Suprapubic skin (tissue), 4 donors: ENCODE results near the gene APOL3. TPM values are rescaled to one million over a fixed set of nuclear protein-coding genes. Genes with fewer than 3 reads are reported as not detected.
"Not testable (repeated sequence)": the region's sequence is repeated elsewhere in the genome, so short reads cannot be mapped to it uniquely, and the experiment has no call there.

ENCODE experiments used
- DNase-seq, 2 donors: peaks; one replicate each; pipeline ENCODE4 v3.0.0-alpha.2; 2019; ENCODE audit warnings: low spot score in 2 of 2
- H3K27ac ChIP-seq: fragments of 200-600 bp; sonication (generic); one replicate; pipeline ENCODE4 v1.5.1; 2019
- H3K27me3 ChIP-seq: fragments of 200-600 bp; sonication (generic); one replicate; pipeline ENCODE4 v1.5.1; 2019
- H3K36me3 ChIP-seq: fragments of 200-600 bp; sonication (generic); one replicate; pipeline ENCODE4 v1.5.1; 2019
- H3K4me1 ChIP-seq: fragments of 200-600 bp; sonication (generic); one replicate; pipeline ENCODE4 v1.5.1; 2019
- H3K4me3 ChIP-seq: fragments of 200-600 bp; sonication (generic); one replicate; pipeline ENCODE4 v1.5.1; 2019; ENCODE audit warnings: mild to moderate bottlenecking
- H3K9me3 ChIP-seq: fragments of 200-600 bp; sonication (generic); one replicate; pipeline ENCODE4 v1.5.1; 2019
- EP300 ChIP-seq: sonication (generic); formaldehyde crosslinking; IDR thresholded peaks from one replicate; pipeline ENCODE4 v1.6.1; 2017; ENCODE audit warnings: antibody characterized with exemption
- POLR2A ChIP-seq, 2 donors: fragments of 450-650 bp; IDR thresholded peaks; one replicate each; pipeline ENCODE4 v1.6.1; 2017; ENCODE audit warnings: antibody characterized with exemption in 2 of 2, mild to moderate bottlenecking in 2 of 2, moderate library complexity in 2 of 2
- POLR2AphosphoS5 ChIP-seq, 3 donors: sonication (generic); formaldehyde crosslinking; IDR thresholded peaks; one replicate each; pipeline ENCODE4 v1.6.1; 2017; ENCODE audit warnings: antibody characterized with exemption in 3 of 3
- WGBS: methylation state at CpG from one replicate; pipeline ENCODE4 v1.1.5; 2018; 5-methylcytosine and 5-hydroxymethylcytosine counted together
- total RNA-seq, 4 donors: library from RNA; depleted of rRNA; stranded (reverse); fragments of >200 nt; gene quantifications; one replicate each; pipeline ENCODE4 v1.1.0, GENCODE V29; 2016
- TF ChIP-seq, protein P1 (sequence below), 2 donors: fragments of 200-600 bp in 1 of 2; fragments of 450-650 bp in 1 of 2; sonication (generic) in 1 of 2; IDR thresholded peaks; one replicate each; pipeline ENCODE4 v1.5.1; 2016 to 2019; ENCODE audit warnings: antibody characterized with exemption in 2 of 2, mild to moderate bottlenecking in 1 of 2, moderate library complexity in 1 of 2

Gene APOL3
- total RNA-seq, 4 donors from 2014 or later = 29.7 to 46.7 (median 34.0) TPM

DNA sequence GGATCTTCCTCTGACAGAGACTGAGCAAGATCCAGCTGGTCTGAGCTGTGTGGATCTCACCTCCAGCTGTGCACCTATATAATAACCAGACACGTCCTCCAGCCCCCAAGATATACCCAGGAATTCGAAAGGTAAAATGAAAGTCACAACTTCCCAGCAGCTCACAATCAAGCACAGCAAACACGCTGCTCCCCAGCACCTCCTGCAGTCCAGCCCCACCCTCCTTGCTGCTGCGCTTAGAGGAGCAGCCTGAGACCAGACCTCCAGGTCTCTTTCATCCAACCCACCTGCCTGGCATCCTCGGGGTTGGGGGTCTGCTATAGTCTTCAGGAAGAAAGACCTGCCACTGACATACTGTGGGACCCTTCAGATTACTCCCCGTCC, 44.1 kb upstream of the APOL3 start:
- no peak for DNase-seq

DNA sequence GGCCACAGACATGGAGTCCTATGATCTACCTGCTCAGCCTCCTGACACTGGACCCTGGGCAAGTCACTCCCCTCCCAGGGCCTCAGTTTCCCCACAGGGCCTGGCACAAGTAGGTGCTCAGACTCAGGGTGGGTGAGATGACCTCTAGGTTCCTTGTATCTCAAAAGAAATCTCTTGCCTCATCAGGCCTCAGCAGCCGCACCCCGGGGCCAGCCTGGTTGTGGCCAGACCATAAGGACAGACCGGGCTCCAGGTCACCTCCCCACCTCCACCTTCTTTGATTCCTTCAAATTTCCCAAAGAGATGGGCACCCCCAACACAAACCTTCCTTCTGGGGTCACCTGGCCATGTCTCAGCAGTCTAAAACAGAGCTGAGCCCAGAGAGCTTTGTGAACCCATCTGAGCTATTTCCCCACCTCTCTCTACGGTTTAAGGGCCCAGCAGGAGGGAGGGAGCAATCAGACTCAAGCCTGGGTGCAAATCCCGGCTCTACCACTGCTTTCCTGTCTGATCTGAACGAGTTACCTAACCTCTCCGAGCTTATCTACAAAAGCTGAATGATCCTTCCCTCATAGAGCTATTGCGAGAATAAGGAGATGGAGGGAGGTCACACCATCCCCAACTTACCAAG, 43.6 kb upstream of the APOL3 start:
- no peaks in the 10 kb centered on the region for H3K9me3 ChIP-seq

More for the DNA sequence above, 44.1 kb upstream of the APOL3 start:
- Histone ChIP-seq H3K4me1 (peaks cover 22% of the 10 kb centered on the region), H3K4me3 (no peak overlapping the region), H3K27me3 (no peaks in the 10 kb centered on the region), H3K9me3 (no peaks in the 10 kb centered on the region), H3K27ac (no peak overlapping the region), H3K36me3 (no peaks in the 10 kb centered on the region)
- 72% methylated on average over 6 of the region's 6 CpGs for WGBS
- TF ChIP-seq, protein P1, sequence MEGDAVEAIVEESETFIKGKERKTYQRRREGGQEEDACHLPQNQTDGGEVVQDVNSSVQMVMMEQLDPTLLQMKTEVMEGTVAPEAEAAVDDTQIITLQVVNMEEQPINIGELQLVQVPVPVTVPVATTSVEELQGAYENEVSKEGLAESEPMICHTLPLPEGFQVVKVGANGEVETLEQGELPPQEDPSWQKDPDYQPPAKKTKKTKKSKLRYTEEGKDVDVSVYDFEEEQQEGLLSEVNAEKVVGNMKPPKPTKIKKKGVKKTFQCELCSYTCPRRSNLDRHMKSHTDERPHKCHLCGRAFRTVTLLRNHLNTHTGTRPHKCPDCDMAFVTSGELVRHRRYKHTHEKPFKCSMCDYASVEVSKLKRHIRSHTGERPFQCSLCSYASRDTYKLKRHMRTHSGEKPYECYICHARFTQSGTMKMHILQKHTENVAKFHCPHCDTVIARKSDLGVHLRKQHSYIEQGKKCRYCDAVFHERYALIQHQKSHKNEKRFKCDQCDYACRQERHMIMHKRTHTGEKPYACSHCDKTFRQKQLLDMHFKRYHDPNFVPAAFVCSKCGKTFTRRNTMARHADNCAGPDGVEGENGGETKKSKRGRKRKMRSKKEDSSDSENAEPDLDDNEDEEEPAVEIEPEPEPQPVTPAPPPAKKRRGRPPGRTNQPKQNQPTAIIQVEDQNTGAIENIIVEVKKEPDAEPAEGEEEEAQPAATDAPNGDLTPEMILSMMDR (IDR thresholded peaks at IDR 0.05) = no peak
- TF ChIP-seq EP300 = no peak

GRCh38 chr22:36203441-36203840, 42.9 kb upstream of the APOL3 start:
- peaks cover 22% of the 10 kb centered on the region for H3K4me1 ChIP-seq
- not testable (repeated sequence) for H3K27ac ChIP-seq, H3K36me3 ChIP-seq, H3K9me3 ChIP-seq, H3K27me3 ChIP-seq, H3K4me3 ChIP-seq
- peak in 1 of 2 donors; percentile 46 for DNase-seq
- WGBS = 71% methylated on average over 7 of the region's 7 CpGs

More for the DNA sequence above, 43.6 kb upstream of the APOL3 start:
- H3K36me3 ChIP-seq = no peaks in the 10 kb centered on the region
- H3K27ac ChIP-seq = no peak overlapping the region
- WGBS = 83% methylated on average over 8 of the region's 8 CpGs
- H3K4me3 ChIP-seq = no peak overlapping the region
- TF ChIP-seq POLR2AphosphoS5 (IDR thresholded peaks at IDR 0.05) (no peak), EP300 (no peak), POLR2A (IDR thresholded peaks at IDR 0.05) (no peak)
- TF ChIP-seq, protein P1 (IDR thresholded peaks at IDR 0.05) = no peak
- peaks cover 22% of the 10 kb centered on the region for H3K4me1 ChIP-seq
- DNase-seq = no peak
- no peaks in the 10 kb centered on the region for H3K27me3 ChIP-seq

DNA sequence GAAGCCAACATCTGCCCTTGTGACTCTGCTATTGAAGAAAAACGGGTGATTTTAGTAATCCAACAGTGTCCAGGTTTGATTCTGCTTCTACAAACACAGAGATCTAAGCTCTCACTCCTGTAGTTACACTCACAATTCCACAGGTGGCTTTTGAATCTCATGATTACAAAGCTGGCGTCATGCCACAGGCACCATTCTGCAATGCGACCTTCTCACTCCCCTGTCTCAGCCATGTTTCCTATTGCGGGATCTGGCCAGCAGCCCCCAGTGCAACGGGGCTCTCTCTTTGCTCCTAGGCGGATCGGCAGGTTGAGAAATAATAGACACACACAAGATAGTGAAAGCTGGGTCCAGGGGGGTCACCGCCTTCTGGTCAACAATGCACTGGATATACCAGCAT, 42.4 kb upstream of the APOL3 start:
- not testable (repeated sequence) for H3K27me3 ChIP-seq, H3K9me3 ChIP-seq, H3K27ac ChIP-seq, H3K36me3 ChIP-seq, DNase-seq, H3K4me3 ChIP-seq
- H3K4me1 ChIP-seq = peaks cover 24% of the 10 kb centered on the region
- 59% methylated on average over 8 of the region's 8 CpGs for WGBS

GRCh38 chr22:36201630-36202319, 41.2 kb upstream of the APOL3 start, which contains the start of gene APOL4:
Gene APOL4, minus strand, starts transcription at chr22:36201809. Its CDS starts 75 bp downstream, at chr22:36201734.
- H3K27me3 ChIP-seq = no peaks in the 10 kb centered on the region
- H3K36me3 ChIP-seq = no peaks in the 10 kb centered on the region
- H3K9me3 ChIP-seq = no peaks in the 10 kb centered on the region
- H3K4me1 ChIP-seq = peaks cover 36% of the 10 kb centered on the region
- peak within 1 kb of the TSS; percentile 62 for H3K27ac ChIP-seq
- TF ChIP-seq, protein P1 (IDR thresholded peaks at IDR 0.05) = no peak
- peak in 1 of 2 donors; percentile 25 for TF ChIP-seq POLR2A (IDR thresholded peaks at IDR 0.05)
- TF ChIP-seq POLR2AphosphoS5 (IDR thresholded peaks at IDR 0.05) = peak in 2 of 3 donors; percentile 49 to 65
- DNase-seq = peak; percentile 85 to 92
- 49% methylated on average over 8 of the region's 13 CpGs for WGBS
- H3K4me3 ChIP-seq = peak within 1 kb of the TSS; percentile 28

GRCh38 chr22:36201025-36201424, 40.5 kb upstream of the APOL3 start:
- peak overlapping the region; percentile 28 for H3K4me3 ChIP-seq
- not testable (repeated sequence) for H3K36me3 ChIP-seq, H3K27me3 ChIP-seq, H3K9me3 ChIP-seq, DNase-seq, H3K27ac ChIP-seq
- H3K4me1 ChIP-seq = peaks cover 43% of the 10 kb centered on the region
- no CpG with 5 or more reads among the region's 5 CpGs for WGBS
